BLaER1 (cell line): Measurements from ENCODE around the gene HOXA5.

Experiments used
- H3K27ac ChIP-seq: shearing (Covaris generic); formaldehyde crosslinking; 2 replicates; pipeline ENCODE4 v1.8.1; 2022
- H3K27me3 ChIP-seq: shearing (Covaris generic); formaldehyde crosslinking; 2 replicates; pipeline ENCODE4 v1.8.1; 2022
- H3K36me3 ChIP-seq: shearing (Covaris generic); formaldehyde crosslinking; 2 replicates; pipeline ENCODE4 v1.8.1; 2022
- H3K4me1 ChIP-seq: shearing (Covaris generic); formaldehyde crosslinking; 2 replicates; pipeline ENCODE4 v1.8.1; 2022
- H3K4me2 ChIP-seq: shearing (Covaris generic); formaldehyde crosslinking; 2 replicates; pipeline ENCODE4 v1.8.1; 2022
- H3K4me3 ChIP-seq: shearing (Covaris generic); formaldehyde crosslinking; 2 replicates; pipeline ENCODE4 v1.8.1; 2022
- H3K9ac ChIP-seq: shearing (Covaris generic); formaldehyde crosslinking; 2 replicates; pipeline ENCODE4 v1.8.1; 2022
- H3K9me3 ChIP-seq: shearing (Covaris generic); formaldehyde crosslinking; 2 replicates; pipeline ENCODE4 v1.8.1; 2022
- H4K20me1 ChIP-seq: shearing (Covaris generic); formaldehyde crosslinking; 2 replicates; pipeline ENCODE4 v1.8.1; 2022
- Cebpa-rat ChIP-seq: shearing (Covaris generic); IDR thresholded peaks from 2 replicates; pipeline ENCODE4 v1.8.1; 2022

Gene HOXA5

GRCh38 chr7:27133409-27134231 lies 9.9 kb downstream of the HOXA5 start:
- no peak for TF ChIP-seq Cebpa-rat
- Histone ChIP-seq H3K27me3 (peaks cover 8% of the 10 kb centered on the region; the same call in 1 of the 2 replicates), H3K4me2 (no peak overlapping the region)

GRCh38 chr7:27132978-27133377 lies 10.5 kb downstream of the HOXA5 start:
- Histone ChIP-seq H3K9me3 (peaks cover 31% of the 10 kb centered on the region), H3K27me3 (peaks cover 8% of the 10 kb centered on the region; the same call in 1 of the 2 replicates), H3K27ac (no peak overlapping the region), H3K4me2 (no peak overlapping the region), H3K36me3 (no peaks in the 10 kb centered on the region), H3K9ac (no peak overlapping the region), H4K20me1 (no peaks in the 10 kb centered on the region), H3K4me1 (peaks cover 30% of the 10 kb centered on the region), H3K4me3 (no peak overlapping the region)
- TF ChIP-seq Cebpa-rat: no peak

More at GRCh38 chr7:27133409-27134231, 9.9 kb downstream of the HOXA5 start:
- no peak overlapping the region for H3K4me3 ChIP-seq
- H4K20me1 ChIP-seq: no peaks in the 10 kb centered on the region
- peaks cover 30% of the 10 kb centered on the region for H3K4me1 ChIP-seq
- H3K36me3 ChIP-seq: no peaks in the 10 kb centered on the region
- H3K27ac ChIP-seq: no peak overlapping the region
- peaks cover 31% of the 10 kb centered on the region for H3K9me3 ChIP-seq
- no peak overlapping the region for H3K9ac ChIP-seq

GRCh38 chr7:27132214-27132613 lies 11.3 kb downstream of the HOXA5 start:
- H3K9me3 ChIP-seq: peaks cover 31% of the 10 kb centered on the region
- no peaks in the 10 kb centered on the region for H3K36me3 ChIP-seq
- peaks cover 24% of the 10 kb centered on the region for H3K4me1 ChIP-seq
- no peak overlapping the region for H3K9ac ChIP-seq
- no peak overlapping the region for H3K4me2 ChIP-seq
- TF ChIP-seq Cebpa-rat: no peak
- peaks cover 6% of the 10 kb centered on the region; the same call in 1 of the 2 replicates for H3K27me3 ChIP-seq
- H4K20me1 ChIP-seq: no peaks in the 10 kb centered on the region
- no peak overlapping the region for H3K27ac ChIP-seq
- no peak overlapping the region for H3K4me3 ChIP-seq

- no peak overlapping the region for H3K4me2 ChIP-seq
- no peaks in the 10 kb centered on the region for H4K20me1 ChIP-seq
- H3K4me1 ChIP-seq: peaks cover 18% of the 10 kb centered on the region
- no peaks in the 10 kb centered on the region for H3K36me3 ChIP-seq
- H3K27ac ChIP-seq: no peak overlapping the region
- no peak overlapping the region for H3K9ac ChIP-seq
- H3K4me3 ChIP-seq: no peak overlapping the region
- peaks cover 31% of the 10 kb centered on the region for H3K9me3 ChIP-seq
- no peaks in the 10 kb centered on the region for H3K27me3 ChIP-seq
- TF ChIP-seq Cebpa-rat: no peak
Observed at GRCh38 chr7:27131390-27131819, 12.1 kb downstream of the HOXA5 start.

GRCh38 chr7:27130540-27131389 lies 12.7 kb downstream of the HOXA5 start, which contains the start of gene HOXA4:
HOXA4 (minus strand) TSS chr7:27130757; CDS start chr7:27130733, 24 bp downstream.
- Histone ChIP-seq H3K27ac (no peak within 1 kb of the TSS), H3K9ac (no peak within 1 kb of the TSS), H3K4me2 (no peak within 1 kb of the TSS), H4K20me1 (no peaks in the 10 kb centered on the region), H3K4me3 (0 out of 2 replicates have a peak within 1 kb of the TSS, but pooled peaks have one; percentile 16), H3K4me1 (peaks cover 13% of the 10 kb centered on the region), H3K9me3 (peaks cover 26% of the 10 kb centered on the region), H3K27me3 (no peaks in the 10 kb centered on the region), H3K36me3 (no peaks in the 10 kb centered on the region)
- TF ChIP-seq Cebpa-rat: no peak

- Histone ChIP-seq H3K4me3 (0 out of 2 replicates have a peak overlapping the region, but pooled peaks have one; percentile 16), H3K36me3 (no peaks in the 10 kb centered on the region), H4K20me1 (no peaks in the 10 kb centered on the region), H3K4me2 (no peak overlapping the region), H3K27me3 (no peaks in the 10 kb centered on the region), H3K9me3 (peaks cover 26% of the 10 kb centered on the region), H3K4me1 (0 out of 2 replicates have a peak, but pooled peaks cover 5% of the 10 kb centered on the region), H3K27ac (no peak overlapping the region), H3K9ac (no peak overlapping the region)
- TF ChIP-seq Cebpa-rat: no peak
Observed at GRCh38 chr7:27129729-27130539, 13.5 kb downstream of the HOXA5 start.

- TF ChIP-seq Cebpa-rat: no peak
- no peaks in the 10 kb centered on the region for H3K4me1 ChIP-seq
- no peak overlapping the region for H3K4me2 ChIP-seq
- no peaks in the 10 kb centered on the region for H3K27me3 ChIP-seq
- H3K4me3 ChIP-seq: no peak overlapping the region
- no peaks in the 10 kb centered on the region for H4K20me1 ChIP-seq
- no peak overlapping the region for H3K9ac ChIP-seq
- H3K27ac ChIP-seq: no peak overlapping the region
- H3K9me3 ChIP-seq: peaks cover 28% of the 10 kb centered on the region
- H3K36me3 ChIP-seq: no peaks in the 10 kb centered on the region
Observed at GRCh38 chr7:27128776-27129728, 14.4 kb downstream of the HOXA5 start.

- no peak overlapping the region for H3K27ac ChIP-seq
- peaks cover 35% of the 10 kb centered on the region for H3K9me3 ChIP-seq
- no peak for TF ChIP-seq Cebpa-rat
- H4K20me1 ChIP-seq: no peaks in the 10 kb centered on the region
- H3K9ac ChIP-seq: no peak overlapping the region
- no peaks in the 10 kb centered on the region for H3K27me3 ChIP-seq
- H3K4me3 ChIP-seq: no peak overlapping the region
- no peaks in the 10 kb centered on the region for H3K4me1 ChIP-seq
- H3K36me3 ChIP-seq: no peaks in the 10 kb centered on the region
- H3K4me2 ChIP-seq: no peak overlapping the region
Observed at GRCh38 chr7:27128034-27128433, 15.4 kb downstream of the HOXA5 start.
